DMS53 (cell line): Measurements from ENCODE around the gene PHF12.
A peak's percentile ranks its signal among the peaks of the same experiment; 100 is the strongest.

ENCODE experiments used
- DNase-seq: peaks from one replicate; lab custom pipeline; 2025; lab: John Stamatoyannopoulos, UW

Gene PHF12

DNA sequence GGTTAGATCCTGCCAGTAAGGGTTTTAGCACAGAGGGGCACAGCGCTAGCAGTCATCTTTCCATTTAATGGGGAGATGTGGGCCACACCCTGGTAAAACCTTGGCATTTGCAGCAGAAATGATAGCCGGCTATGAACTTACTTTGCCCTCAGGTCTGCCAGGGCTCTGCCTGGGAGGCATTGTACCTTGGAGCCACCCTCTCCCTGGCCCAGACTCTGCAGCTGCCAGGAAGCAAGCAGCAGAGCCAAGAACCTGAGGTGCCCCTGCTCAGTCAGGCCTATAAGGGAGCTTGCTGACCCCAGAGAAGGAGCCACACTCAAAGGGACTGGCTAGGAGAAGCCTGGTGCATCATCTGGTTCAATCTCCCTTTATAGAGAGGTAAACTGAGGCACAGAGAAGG, 23.7 kb upstream of the PHF12 start:
- DNase-seq = no peak

DNA sequence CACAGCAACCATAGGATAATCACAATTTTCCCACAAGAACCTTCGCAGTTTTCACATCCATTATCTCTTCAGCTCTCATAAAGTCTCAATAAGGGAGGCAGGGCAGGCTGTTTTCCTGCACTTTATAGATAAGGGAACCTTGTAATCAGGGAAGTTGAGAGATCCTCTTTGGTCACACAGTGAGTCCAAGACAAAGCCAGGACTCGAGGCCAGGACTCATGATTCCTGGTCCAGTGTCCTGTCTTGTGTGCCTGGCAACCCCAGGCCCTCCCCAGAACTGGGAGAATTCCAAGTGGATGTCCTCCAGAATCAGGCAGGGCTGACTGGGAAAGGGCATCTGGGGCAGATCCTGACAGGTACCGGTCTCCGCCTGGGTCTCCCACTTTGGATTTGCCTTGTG, 23.1 kb upstream of the PHF12 start:
- no peak for DNase-seq

DNA sequence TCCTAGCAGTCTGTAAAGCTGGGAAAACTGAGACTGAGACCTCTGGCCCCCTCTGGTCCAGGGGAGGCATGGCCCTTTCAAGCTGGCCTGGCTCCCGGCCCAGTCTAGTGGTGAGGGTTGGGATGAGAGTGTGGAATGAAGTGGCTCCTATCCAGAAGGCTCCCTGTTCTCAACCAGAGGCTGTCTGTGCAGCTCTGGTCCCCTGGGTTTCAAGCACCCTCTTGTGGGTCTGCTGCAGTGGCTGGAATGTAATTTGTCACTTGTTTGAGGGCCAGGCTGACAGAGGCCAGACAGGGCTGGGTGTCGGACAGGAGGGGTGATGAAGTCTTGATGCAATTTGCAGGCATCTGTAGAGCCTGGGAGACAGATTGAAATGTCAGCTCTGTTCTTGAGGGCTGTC, 22.1 kb upstream of the PHF12 start:
- no peak for DNase-seq

DNA sequence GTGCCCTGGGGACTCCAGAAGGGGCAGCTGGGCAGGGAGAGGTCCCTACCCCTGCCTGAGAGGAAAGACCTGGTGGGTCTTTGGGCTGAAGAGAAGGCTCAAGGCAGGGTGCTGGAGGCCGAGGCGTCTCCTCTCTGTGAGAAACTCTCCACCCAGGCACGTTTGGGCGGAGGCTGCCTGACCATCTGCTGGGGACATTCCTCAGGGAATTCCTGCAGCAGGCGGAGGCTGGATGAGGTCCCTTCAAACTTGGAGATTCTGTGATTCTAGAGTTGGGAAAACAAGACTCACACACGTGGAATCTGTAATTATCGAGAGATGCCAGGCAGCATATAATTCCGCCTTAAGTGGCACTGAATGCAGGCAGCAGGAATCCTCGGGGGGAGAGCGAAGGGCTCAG, 21.1 kb upstream of the PHF12 start:
- DNase-seq = no peak

DNA sequence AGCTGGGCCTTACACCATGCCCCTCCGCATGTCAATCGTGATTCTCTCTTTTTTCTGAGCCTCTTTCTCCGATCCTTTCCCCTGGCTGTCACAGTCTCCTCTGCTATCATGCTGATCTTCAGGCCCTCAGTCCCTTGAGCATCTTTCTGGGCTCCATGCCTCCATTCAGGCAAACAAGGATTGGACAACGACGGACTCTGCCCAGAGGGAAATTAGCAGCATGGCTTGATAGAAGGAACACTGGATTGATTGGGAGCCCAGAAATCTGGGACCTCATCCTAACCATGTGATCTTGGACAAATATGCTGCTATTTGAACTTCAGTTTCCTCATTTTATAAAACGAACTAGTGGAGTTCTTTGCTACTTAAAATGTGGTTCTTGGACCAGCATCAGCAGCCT, 19.6 kb upstream of the PHF12 start:
- no peak for DNase-seq

DNA sequence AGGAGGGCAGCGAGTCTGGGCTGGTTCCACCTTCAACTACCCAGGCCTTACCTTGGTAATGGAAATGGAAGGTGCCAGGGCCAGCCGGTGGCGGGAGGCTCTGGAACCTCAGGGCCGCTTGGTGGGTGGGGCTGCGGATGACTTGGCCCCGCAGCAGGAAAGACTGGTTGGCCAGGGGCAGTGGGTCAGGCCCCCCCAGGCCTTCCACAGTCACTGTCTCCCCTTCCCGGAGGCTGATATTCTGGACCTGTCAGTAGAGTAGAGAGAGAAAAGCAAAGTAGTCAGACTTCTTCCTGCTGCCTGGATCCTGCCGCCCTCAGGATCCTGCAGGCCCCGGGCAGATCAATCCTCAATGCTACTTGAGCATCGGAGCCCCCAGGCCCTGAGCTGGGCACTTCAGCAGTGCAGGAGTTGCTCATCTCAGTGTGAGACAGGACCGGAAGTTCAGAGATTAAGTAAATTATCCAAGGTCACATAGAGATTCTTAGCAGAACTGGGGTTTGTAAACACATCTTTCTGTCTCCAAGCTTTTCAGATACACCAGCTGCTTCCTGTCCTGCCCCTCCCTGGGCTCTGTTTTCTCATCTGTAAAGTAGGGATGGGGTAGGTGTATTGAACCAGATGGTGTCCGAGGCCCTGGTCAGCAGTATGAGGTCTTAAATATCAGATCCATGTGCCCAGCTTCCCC, 18.5 kb upstream of the PHF12 start:
- peak; percentile 19 for DNase-seq

DNA sequence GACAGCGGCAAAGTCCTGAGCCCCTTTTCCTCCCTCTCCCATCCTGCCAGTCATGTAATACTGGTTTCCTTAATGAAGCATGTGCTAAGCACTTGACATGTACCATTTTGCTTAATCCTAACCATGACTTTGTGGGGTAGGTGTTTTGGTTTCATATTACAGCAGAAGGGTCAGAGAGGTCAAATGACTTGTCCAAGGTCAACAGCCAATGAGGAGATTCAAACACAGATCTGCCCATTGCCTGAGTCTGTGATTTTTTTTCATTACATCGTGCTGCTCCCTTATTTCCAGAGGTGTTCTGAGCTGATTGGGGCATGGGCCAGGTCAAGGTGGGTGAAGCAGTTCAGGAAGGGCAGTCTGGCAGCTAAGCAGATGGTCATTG, 17.6 kb upstream of the PHF12 start:
- no peak for DNase-seq

DNA sequence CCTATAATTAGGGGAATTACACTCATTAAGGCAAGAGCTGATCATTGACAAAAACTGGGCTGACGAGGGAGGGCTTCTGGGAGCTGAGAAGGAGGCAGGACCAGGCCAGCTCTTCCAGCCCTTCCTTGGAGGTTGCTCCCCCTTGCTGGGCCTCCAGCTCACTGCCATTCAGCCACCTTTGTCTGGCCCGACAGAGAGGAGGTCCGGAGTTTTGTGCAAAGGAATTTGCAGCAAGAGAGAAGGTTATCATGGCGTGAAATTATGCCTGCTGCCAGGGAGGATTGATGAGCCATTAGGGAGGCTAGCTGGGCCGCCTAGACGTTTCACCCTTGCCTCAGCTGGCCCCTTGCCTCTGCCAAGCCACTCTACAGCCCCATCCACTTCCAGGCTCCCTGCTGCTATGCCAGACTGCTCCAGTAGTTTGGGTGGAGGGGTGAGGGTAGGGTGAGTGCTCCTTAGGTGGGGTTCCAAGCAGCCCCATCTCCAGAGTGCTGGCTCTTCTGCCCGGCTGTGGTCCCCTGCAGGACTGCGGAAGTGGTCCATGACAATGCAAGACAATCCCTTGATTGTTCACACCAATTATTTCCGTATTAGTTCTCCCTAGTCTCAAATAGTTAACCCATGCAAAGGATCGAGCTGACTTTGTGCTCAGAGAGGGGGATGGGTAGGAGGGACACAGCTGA, 17.1 kb upstream of the PHF12 start:
- DNase-seq = no peak

DNA sequence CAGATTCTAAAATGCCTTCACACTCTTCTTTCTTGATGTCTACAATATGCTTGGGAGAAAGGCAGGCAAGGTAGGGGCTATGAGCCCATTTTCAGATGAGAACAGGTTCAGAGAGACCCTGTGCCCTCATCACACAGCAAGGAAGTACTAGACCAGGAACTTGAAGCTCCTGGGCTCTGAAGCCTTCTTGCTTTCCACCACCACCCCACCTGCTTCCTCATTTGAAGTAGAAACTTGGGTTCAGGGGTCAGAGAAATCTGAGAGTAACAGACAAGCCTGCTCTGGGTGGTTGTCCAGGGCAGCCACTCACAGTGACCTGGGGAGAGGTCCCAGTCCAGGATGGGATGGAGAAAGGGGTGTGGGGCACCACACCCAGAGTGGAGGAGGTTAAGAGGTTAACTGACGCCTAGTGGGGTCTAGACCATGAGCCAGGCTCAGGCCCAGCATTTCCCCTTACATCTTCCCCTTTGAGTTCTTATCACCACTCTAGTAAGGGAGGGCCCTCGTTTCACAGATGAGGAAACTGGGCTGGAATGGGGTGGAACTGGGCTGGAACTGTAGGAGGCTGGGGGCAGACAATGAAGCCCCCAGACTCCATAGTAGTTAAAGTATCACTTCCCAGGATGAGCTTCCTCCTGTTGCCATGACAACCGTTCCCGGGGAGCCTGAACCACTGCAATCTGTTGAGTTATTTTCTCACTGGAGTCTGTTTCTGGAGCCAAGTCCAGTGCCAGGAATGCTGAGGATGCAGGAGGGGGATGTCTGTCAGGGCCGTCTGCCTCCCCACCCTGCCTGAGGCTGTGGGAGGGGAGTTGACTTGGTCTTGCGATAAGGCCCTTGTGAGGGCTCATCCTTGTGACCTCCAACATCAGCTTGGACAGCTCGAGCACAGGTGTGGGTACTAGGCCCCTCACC, 16.2 kb upstream of the PHF12 start:
- no peak for DNase-seq

DNA sequence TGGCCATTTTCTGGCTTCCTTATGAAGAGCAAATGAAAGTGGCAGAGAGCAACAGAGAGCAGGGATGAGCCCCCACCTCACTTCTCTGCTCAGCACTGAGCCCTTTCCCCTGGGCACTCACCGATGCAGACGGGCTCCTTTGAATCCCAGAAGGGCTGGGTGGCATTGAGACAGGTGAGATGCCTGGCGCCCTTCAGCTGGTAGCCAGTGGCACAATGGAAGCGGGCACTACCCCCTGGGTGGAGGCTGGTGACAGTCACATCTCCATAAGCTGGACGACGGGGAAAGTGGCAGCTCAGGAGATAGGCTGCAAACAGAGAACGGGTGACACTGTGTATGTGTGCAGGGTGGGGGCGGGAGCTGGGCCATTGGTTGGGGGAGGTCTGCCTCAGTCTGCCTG, 12.5 kb upstream of the PHF12 start:
- DNase-seq = no peak

DNA sequence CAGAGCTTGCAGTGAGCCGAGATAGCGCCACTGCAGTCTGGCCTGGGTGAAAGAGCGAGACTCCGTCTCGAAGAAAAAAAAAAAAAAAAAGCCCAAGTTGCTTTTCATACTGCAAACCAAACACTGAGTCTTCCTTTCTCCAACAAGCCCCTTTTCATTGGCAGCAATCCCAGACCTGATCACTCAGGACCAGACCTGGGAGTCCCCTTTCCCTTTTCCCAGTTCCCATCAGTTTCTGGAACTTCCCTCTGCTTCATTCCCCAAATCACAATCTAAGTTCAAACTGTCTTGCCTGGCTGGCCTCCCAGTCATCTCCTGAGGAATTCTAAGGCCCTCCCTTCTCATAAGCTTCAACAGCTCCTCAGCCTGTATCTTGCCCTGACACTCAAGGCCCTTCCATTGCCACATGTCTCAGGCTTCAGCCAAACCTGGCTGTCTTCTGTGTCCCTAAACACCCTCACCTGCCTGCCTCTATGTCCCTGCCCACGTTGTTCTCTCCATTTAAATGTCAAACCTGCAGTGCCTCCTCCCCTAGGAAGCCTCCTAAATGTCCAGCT, 11.8 kb upstream of the PHF12 start:
- no peak for DNase-seq

DNA sequence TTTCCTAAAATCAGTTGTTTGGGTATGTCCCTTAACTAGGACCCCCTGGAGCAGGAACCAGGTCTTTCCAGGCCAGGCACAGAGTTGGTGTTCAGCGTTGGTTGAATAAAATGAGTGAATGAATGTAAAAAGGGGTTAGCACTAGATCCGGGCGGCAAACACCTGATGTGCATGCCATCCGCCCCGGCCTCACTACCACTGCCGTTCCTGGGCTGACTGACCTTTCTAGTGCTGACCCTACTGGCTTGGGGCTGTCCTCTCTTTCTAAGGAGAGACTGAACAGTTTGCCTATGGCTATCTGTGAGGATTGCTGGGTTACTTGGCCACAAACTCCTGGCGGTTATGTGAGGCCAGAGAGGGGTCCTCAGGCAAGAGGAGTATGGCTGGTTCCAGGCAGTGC, 10.1 kb upstream of the PHF12 start:
- DNase-seq = no peak

DNA sequence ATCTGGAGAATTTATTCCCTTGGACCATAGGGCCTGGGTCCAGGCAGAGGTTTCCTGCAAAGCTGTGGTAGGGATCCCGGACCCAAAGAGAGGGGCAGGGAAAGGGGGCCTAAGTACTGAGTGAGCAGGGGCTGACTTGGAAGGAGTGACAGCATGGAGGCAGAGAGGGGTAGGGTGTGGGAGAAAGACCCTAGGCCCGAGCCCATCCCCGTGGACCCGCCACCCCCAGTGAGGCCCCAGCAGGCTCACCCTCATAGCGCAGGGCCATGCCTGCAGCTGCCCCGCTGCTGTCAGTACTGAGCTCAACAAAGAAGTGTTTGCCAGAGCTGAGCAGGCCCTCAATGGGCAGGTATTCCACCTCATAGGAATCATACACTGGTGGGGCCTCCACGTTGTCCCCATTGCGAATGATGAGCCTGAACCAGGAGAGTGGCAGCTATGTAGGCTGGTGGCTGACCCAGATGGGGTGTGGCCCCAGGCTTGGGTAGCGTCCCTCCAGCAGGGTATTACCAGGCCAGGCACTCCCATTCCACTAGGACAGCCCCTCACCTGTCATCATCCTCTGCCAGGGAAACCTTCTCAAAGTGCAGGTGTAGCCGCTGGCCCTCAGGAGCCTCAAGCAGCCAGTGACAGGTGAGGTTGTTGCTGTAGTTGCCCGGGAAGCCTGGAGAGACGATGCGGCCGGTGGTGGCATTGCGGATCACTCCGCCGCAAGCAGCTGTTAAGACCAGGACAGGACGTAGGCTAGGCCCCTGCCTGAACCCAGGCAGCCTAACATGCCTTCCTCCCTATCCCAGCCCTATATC, 9.1 kb upstream of the PHF12 start:
- DNase-seq = no peak

DNA sequence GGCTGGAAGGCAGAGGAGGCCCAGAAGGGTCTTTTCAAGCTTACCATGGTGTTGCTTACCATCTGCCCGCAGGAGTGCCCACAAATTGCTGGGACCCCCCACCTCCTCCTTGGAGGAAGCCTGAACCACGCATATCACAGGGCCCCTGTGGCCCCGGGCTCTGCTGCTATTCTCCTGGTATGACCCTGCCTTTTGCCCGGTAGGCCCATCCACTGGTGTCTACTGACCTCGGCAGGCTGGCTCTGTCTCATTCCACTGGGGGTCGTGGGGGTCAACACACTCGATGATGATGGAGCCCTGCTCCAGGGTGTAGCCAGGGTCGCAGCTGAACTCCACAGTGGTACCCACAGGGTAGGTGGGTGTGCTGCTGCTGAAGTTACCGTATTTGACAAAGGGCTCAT, 8.2 kb upstream of the PHF12 start:
- DNase-seq = no peak

DNA sequence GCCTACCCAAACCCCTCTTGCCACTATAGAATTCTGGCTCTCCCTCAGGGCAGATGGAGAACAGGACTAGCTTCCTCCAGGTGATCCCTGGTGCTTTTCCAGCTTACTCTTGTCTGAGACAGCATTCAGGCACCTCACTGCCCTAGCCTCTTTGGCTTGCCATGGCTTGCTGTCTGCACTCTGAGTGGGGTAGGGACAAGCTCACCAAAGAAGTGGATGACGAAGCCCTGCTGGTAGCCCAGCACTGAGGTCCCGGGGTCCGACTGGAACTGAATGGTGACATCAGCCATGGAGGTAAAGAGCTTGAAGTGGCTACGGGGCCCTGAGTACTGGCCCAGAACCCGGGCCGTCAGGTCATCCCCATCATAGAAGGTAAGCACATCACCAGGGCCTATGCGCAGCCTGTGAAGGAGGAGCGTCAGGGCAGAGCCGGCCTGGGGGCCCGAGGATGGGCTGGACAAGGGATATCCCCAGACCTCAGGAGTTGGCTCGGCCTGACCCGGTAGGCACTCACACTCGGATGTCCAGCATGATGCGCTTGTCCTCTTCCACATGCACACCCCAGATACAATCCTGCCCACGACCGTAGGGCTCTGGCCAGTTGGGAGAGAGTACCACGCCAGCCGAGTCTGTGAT, 7.6 kb upstream of the PHF12 start:
- no peak for DNase-seq

DNA sequence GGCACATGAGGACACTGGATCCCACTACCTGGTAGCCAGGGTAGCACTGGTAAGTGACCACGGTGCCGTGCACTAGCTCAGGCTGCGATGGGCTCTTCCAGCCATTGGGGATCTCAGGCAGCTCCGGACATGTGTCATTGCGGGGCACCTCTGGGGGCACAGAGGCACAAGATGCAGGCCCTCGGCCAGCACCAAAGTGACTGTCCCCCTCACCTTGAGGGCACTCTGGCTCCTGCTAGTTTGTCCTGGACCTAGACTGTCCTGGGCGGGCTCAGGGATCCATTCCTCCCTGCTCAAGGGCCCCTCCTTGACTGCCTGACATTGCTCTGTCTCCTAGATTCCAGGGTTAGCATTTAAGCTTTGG, 6.7 kb upstream of the PHF12 start:
- no peak for DNase-seq

DNA sequence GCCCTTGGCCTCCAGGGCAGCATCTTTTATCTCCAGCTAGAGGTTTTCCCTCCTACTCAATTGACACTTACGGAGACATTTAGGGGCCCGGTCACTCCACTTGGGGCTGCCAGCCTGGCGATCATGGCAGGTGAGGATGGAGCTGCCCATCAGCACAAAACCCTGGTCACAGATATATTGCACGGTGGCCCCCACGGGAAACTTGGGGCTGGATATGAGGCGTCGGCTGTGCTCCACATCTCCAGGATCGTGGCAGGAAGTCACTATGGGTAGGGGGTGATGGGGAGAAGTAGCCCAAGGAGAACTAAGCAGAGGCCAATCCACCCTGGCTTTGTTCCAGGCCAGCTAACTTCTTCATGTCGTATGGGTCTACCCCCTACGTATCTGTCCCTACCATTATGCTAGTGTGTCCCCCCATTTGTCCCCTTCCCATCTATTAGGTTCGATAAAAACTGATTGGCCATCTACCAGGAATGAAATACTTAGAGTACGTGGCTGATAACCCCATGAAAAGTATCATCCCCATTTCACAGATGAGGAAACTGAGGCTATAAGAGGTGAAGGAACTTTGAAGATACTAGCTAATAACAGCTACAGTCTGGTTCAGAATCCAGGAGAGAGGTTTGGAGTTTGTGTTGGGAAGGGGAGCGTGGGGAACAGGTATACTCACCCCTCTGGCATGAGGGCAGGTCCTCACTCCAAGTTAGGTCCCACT, 6.1 kb upstream of the PHF12 start:
- DNase-seq = no peak

DNA sequence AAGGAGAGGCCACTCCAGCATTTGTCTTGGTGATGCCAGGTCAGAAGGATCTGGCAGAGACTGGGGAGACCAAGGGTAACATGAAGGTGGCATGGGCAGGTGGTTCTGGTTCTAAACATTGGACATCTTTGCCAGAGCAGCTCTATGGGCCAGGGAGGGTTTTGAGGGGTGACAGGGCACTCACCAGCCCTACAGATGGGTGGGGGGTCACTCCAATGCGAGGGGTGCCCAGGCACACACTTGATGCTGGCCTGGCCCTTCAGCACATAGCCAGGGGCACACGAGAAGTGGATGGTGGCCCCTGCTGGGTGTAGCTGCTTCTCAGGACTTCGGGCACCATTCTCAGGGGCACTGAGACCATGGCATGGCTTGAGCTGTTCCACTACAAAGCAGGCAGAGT, 5.5 kb upstream of the PHF12 start:
- DNase-seq = no peak

DNA sequence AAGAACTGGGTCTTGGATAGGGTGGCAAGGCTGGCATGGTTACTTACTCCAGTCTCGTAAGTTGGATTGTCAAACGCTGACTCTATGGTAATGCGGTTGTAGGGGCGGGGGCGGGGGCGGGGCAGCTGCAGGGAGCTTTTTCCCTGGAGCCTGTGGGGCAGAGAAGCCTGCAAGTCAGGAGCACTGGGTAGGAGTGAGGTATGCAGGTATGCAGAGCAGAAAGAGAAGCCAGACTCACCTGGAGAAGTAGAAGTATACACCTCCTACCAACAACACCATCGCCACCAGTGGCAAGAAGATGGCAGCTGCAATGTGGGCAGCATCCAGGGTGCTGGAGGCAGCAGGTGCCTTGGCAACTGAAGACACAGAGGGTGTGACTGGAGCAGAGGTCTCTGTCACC, 4.8 kb upstream of the PHF12 start:
- no peak for DNase-seq

DNA sequence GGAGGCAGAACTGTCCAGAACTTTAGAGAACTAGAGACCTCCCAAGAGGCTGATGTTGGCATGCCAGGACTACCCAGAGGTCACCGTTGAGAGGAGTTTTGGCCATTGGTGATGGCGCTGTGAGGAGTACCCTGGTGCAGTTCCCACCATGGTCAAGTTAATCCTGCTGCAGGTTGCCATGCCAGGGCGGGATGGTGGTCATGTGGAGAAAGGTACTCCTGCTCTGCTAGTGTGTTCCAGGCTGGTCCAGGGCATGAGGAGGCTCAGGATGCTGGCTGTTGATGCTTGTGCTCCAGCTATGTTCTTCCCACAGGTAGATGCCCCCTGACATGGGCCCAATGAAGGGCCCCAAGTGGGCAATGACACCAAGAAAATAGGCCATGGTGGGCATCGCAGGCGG, 4.1 kb upstream of the PHF12 start:
- DNase-seq = no peak

DNA sequence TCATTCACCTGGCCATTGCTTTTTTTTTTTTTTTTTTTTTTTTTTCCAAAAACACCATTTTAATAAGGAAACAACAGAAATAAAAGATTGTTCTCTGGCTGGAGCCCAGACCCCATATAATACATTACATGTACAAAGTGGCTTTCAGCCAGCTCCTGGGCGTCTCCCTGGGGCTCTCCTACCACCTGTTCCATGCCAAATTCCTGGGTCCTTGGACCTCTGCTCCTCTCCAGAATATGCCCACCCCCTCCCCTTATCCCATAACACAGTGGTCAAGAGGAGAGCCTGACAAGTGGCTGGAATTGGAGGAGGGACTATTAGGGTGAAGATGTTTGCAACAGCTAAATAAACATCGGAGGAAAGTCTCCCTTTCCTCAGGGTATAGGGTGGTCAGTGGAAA, 3.6 kb upstream of the PHF12 start:
- DNase-seq = no peak
